GM19455 (cell line): ENCODE data around the gene G6PC1.
"Not testable (repeated sequence)": the region's sequence is repeated elsewhere in the genome, so short reads cannot be mapped to it uniquely, and the experiment has no call there.

Experiments
- ATAC-seq: cut with Tn5 transposase; IDR thresholded peaks from one replicate; pipeline ENCODE4 v1.9.1; 2021; ENCODE audit not compliant: unreplicated experiment

The G6PC1 gene

GRCh38 chr17:42900460-42901331, at the start of gene G6PC1:
Gene G6PC1, plus strand, starts transcription at chr17:42900799. Its CDS starts 78 bp downstream, at chr17:42900877.
- ATAC-seq, result no peak

- no peak for ATAC-seq
These were observed 49.6 kb upstream of the G6PC1 start, which contains the start of gene AOC3 for GRCh38 chr17:42850954-42851353. Gene AOC3, plus strand, starts transcription at chr17:42851199. Its CDS starts 145 bp downstream, at chr17:42851344.

GRCh38 chr17:42851371-42852240, 49.0 kb upstream of the G6PC1 start:
- not testable (repeated sequence) for ATAC-seq

- ATAC-seq, result no peak
These were observed 48.2 kb upstream of the G6PC1 start for GRCh38 chr17:42852351-42852750.

- ATAC-seq, result no peak
These were observed 47.6 kb upstream of the G6PC1 start for GRCh38 chr17:42853004-42853403.

GRCh38 chr17:42853597-42853967, 47.0 kb upstream of the G6PC1 start:
- ATAC-seq, result no peak

GRCh38 chr17:42853968-42854790, 46.4 kb upstream of the G6PC1 start:
- ATAC-seq, result no peak

- ATAC-seq, result no peak
These were observed 45.5 kb upstream of the G6PC1 start for GRCh38 chr17:42855048-42855596.

- ATAC-seq, result not testable (repeated sequence)
These were observed 44.5 kb upstream of the G6PC1 start for GRCh38 chr17:42856093-42856492.

GRCh38 chr17:42856516-42856915, 44.1 kb upstream of the G6PC1 start:
- ATAC-seq, result not testable (repeated sequence)

GRCh38 chr17:42857389-42857788, 43.2 kb upstream of the G6PC1 start:
- ATAC-seq, result no peak

- no peak for ATAC-seq
These were observed 34.9 kb upstream of the G6PC1 start for GRCh38 chr17:42865638-42866094.

GRCh38 chr17:42866216-42866615, 34.4 kb upstream of the G6PC1 start:
- ATAC-seq, result no peak

GRCh38 chr17:42866631-42867575, 33.7 kb upstream of the G6PC1 start:
- no peak for ATAC-seq

GRCh38 chr17:42867694-42868261, 32.8 kb upstream of the G6PC1 start:
- not testable (repeated sequence) for ATAC-seq

- ATAC-seq, result no peak
These were observed 32.3 kb upstream of the G6PC1 start for GRCh38 chr17:42868338-42868737.

- no peak for ATAC-seq
These were observed 29.0 kb upstream of the G6PC1 start for GRCh38 chr17:42871647-42872046.

- ATAC-seq, result no peak
These were observed 28.2 kb upstream of the G6PC1 start for GRCh38 chr17:42872251-42872965.
